Renal cortical epithelial cell (primary cell): Measurements from ENCODE around the gene SUN2. TPM values are rescaled to one million over a fixed set of nuclear protein-coding genes. Genes with fewer than 3 reads are reported as not detected.

Experiments
- DNase-seq: peaks from one replicate; pipeline ENCODE4 v3.0.0-alpha.2; 2011; ENCODE audit warnings: low read depth
- total RNA-seq: library from RNA; depleted of rRNA; stranded (reverse); fragments of >200 nt; gene quantifications from 2 replicates; pipeline ENCODE4 v1.2.3, GENCODE V29; 2014

Gene SUN2
- total RNA-seq, 1 donor from 2014 or later: 117 TPM

- no peak for DNase-seq
Observed at GRCh38 chr22:38697425-38698089, 58.2 kb downstream of the SUN2 start.

- peak; percentile 87 for DNase-seq
Observed at GRCh38 chr22:38696606-38697424, 59.0 kb downstream of the SUN2 start.

GRCh38 chr22:38694940-38695339 lies 60.9 kb downstream of the SUN2 start:
- DNase-seq: peak; percentile 49

- no peak for DNase-seq
Observed at GRCh38 chr22:38694049-38694448, 61.7 kb downstream of the SUN2 start.

- peak; percentile 45 for DNase-seq
Observed at GRCh38 chr22:38689651-38690050, 66.1 kb downstream of the SUN2 start.

GRCh38 chr22:38685761-38686160 lies 70.0 kb downstream of the SUN2 start:
- no peak for DNase-seq

GRCh38 chr22:38684895-38685294 lies 70.9 kb downstream of the SUN2 start:
- DNase-seq: no peak

Other genes starting within 250 kb of the SUN2 start
- 381 and 469 TPM in 2 replicates for gene DDX17, start 249.7 kb downstream of the SUN2 start, total RNA-seq
- gene DMC1, start 185.8 kb downstream of the SUN2 start, total RNA-seq: 2.0 and 3.6 TPM in 2 replicates
- 5.4 and 8.9 TPM in 2 replicates for gene FAM227A, start 99.6 kb downstream of the SUN2 start, total RNA-seq
- gene CBY1, start 99.4 kb downstream of the SUN2 start, total RNA-seq: 20.0 and 25.0 TPM in 2 replicates
- gene TOMM22, start 74.0 kb downstream of the SUN2 start, total RNA-seq: 34.1 and 109 TPM in 2 replicates
- gene JOSD1, start 55.1 kb downstream of the SUN2 start, total RNA-seq: 60.1 and 91.9 TPM in 2 replicates
- 16.8 and 54.8 TPM in 2 replicates for gene GTPBP1, start 50.1 kb downstream of the SUN2 start, total RNA-seq
- gene DNAL4, start 38.1 kb upstream of the SUN2 start, total RNA-seq: 18.2 and 33.5 TPM in 2 replicates
- 0.87 and 24.7 TPM in 2 replicates for gene NPTXR, start 88.0 kb upstream of the SUN2 start, total RNA-seq
- 28.3 and 62.7 TPM in 2 replicates for gene CBX6, start 116.2 kb upstream of the SUN2 start, total RNA-seq
- gene APOBEC3A, start 201.6 kb upstream of the SUN2 start, total RNA-seq: 2.1 TPM in 1 of 2 replicates, not detected in the other
- 0.15 and 4.0 TPM in 2 replicates for gene APOBEC3B, start 226.3 kb upstream of the SUN2 start, total RNA-seq